Tibial artery (tissue), 4 donors: ENCODE measurements around the gene COBLL1.

Experiments
- DNase-seq, 2 donors: peaks; one replicate each; pipeline ENCODE4 v3.0.0-alpha.2; 2019
- H3K27ac ChIP-seq, 2 donors: fragments of 200-600 bp; sonication (generic) in 1 of 2; 1 replicate in 1 of 2; 2 replicates in 1 of 2; pipeline ENCODE4 v1.5.1; 2018 to 2019; ENCODE audit warnings: mild to moderate bottlenecking in 1 of 2
- H3K27me3 ChIP-seq, 2 donors: fragments of 200-600 bp; sonication (generic) in 1 of 2; one replicate each; pipeline versions ENCODE4 v1.5.1 to v1.6.0; 2016 to 2019
- H3K36me3 ChIP-seq, 3 donors: fragments of 200-600 bp; sonication (generic) in 2 of 3; one replicate each; pipeline ENCODE4 v1.5.1; 2016 to 2019; ENCODE audit warnings: mild to moderate bottlenecking in 2 of 3
- H3K4me1 ChIP-seq, 4 donors: fragments of 200-600 bp; sonication (generic) in 2 of 4; 1 replicate in 3 of 4; 2 replicates in 1 of 4; pipeline ENCODE4 v1.5.1; 2016 to 2019
- H3K4me3 ChIP-seq, 2 donors: fragments of 200-600 bp; sonication (generic) in 1 of 2; 1 replicate in 1 of 2; 2 replicates in 1 of 2; pipeline ENCODE4 v1.5.1; 2018 to 2019; ENCODE audit warnings: mild to moderate bottlenecking in 2 of 2
- H3K9me3 ChIP-seq, 3 donors: fragments of 200-600 bp; sonication (generic) in 1 of 3; one replicate each; pipeline ENCODE4 v1.5.1; 2016 to 2019
- CTCF ChIP-seq, 2 experiments: fragments of 200-600 bp in 1 of 2; fragments of 450-650 bp in 1 of 2; IDR thresholded peaks; one replicate each; pipeline ENCODE4 v1.5.1; 2017 to 2019; ENCODE audit warnings: antibody characterized with exemption in 2 of 2, mild to moderate bottlenecking in 1 of 2, moderate library complexity in 1 of 2
- intact Hi-C: fragments of 100-400 bp; cut with DNase I; formaldehyde crosslinking; loops from one replicate; pipeline ENCODE4 v1.15.0; 2023; ENCODE audit warnings: low total_unique reads

COBLL1 gene

GRCh38 chr2:164677271-164677670 lies 164.4 kb downstream of the COBLL1 start:
- TF ChIP-seq CTCF (IDR thresholded peaks at IDR 0.05): no peak
- intact Hi-C loops: no loop called here
- Histone ChIP-seq H3K9me3 (peaks cover 0 to 6% (median 0%) of the 10 kb centered on the region in 3 donors), H3K36me3 (peaks cover 0 to 6% (median 5%) of the 10 kb centered on the region in 3 donors), H3K4me3 (no peak overlapping the region), H3K27ac (no peak overlapping the region), H3K27me3 (no peaks in the 10 kb centered on the region), H3K4me1 (no peaks in the 10 kb centered on the region)
- DNase-seq: no peak

GRCh38 chr2:164675687-164676086 lies 165.9 kb downstream of the COBLL1 start:
- peaks cover 0 to 9% (median 2%) of the 10 kb centered on the region in 4 donors for H3K4me1 ChIP-seq
- no peak overlapping the region for H3K4me3 ChIP-seq
- H3K27ac ChIP-seq: no peak overlapping the region
- no peak for DNase-seq
- no peak for TF ChIP-seq CTCF (IDR thresholded peaks at IDR 0.05)
- peaks cover 0 to 6% (median 0%) of the 10 kb centered on the region in 3 donors for H3K9me3 ChIP-seq
- H3K36me3 ChIP-seq: peaks cover 0 to 6% (median 0%) of the 10 kb centered on the region in 3 donors
- intact Hi-C loops: no loop called here
- no peaks in the 10 kb centered on the region for H3K27me3 ChIP-seq

GRCh38 chr2:164675027-164675426 lies 166.6 kb downstream of the COBLL1 start:
- Histone ChIP-seq H3K4me3 (no peak overlapping the region), H3K27me3 (no peaks in the 10 kb centered on the region), H3K36me3 (peaks cover 0 to 6% (median 0%) of the 10 kb centered on the region in 3 donors), H3K9me3 (peaks cover 0 to 6% (median 0%) of the 10 kb centered on the region in 3 donors), H3K4me1 (peaks cover 0 to 9% (median 2%) of the 10 kb centered on the region in 4 donors), H3K27ac (no peak overlapping the region)
- DNase-seq: no peak
- intact Hi-C loops: no loop called here
- no peak for TF ChIP-seq CTCF (IDR thresholded peaks at IDR 0.05)

GRCh38 chr2:164671664-164672396 lies 169.8 kb downstream of the COBLL1 start:
- Histone ChIP-seq H3K27me3 (no peaks in the 10 kb centered on the region), H3K27ac (no peak overlapping the region), H3K9me3 (no peaks in the 10 kb centered on the region), H3K36me3 (peaks cover 0 to 6% (median 0%) of the 10 kb centered on the region in 3 donors), H3K4me3 (no peak overlapping the region), H3K4me1 (peaks cover 0 to 9% (median 2%) of the 10 kb centered on the region in 4 donors)
- intact Hi-C loops: no loop called here
- TF ChIP-seq CTCF (IDR thresholded peaks at IDR 0.05): no peak
- no peak for DNase-seq

- Histone ChIP-seq H3K4me3 (no peak overlapping the region), H3K4me1 (peaks cover 0 to 9% (median 2%) of the 10 kb centered on the region in 4 donors), H3K36me3 (peaks cover 0 to 2% (median 0%) of the 10 kb centered on the region in 3 donors), H3K27ac (no peak overlapping the region), H3K27me3 (no peaks in the 10 kb centered on the region), H3K9me3 (no peaks in the 10 kb centered on the region)
- no peak for DNase-seq
- intact Hi-C loops: no loop called here
- TF ChIP-seq CTCF (IDR thresholded peaks at IDR 0.05): no peak
These were observed 172.3 kb downstream of the COBLL1 start for GRCh38 chr2:164669291-164669690.
